Measurements from ENCODE around the gene NUDT21. TPM values are rescaled to one million over a fixed set of nuclear protein-coding genes. Genes with fewer than 3 reads are reported as not detected.

NUDT21 gene
- total RNA-seq, 1 experiment from 2014 or later: 218 TPM

Other genes with a start within 250 kb of the NUDT21 start
- 66.3 TPM for gene AMFR, start 25.8 kb downstream of the NUDT21 start, total RNA-seq (2021; ENCODE audit: unreplicated experiment)
- 51.6 TPM for gene OGFOD1, start 222 bp upstream of the NUDT21 start, total RNA-seq (2021; ENCODE audit: unreplicated experiment)
- gene BBS2, start 68.7 kb upstream of the NUDT21 start, total RNA-seq (2021; ENCODE audit: unreplicated experiment): 26.7 TPM
- gene MT4, start 113.7 kb upstream of the NUDT21 start, total RNA-seq (2021; ENCODE audit: unreplicated experiment): not detected
- not detected for gene MT3, start 138.2 kb upstream of the NUDT21 start, total RNA-seq (2021; ENCODE audit: unreplicated experiment)
- 710 TPM for gene MT2A, start 157.3 kb upstream of the NUDT21 start, total RNA-seq (2021; ENCODE audit: unreplicated experiment)
- 383 TPM for gene MT1E, start 174.4 kb upstream of the NUDT21 start, total RNA-seq (2021; ENCODE audit: unreplicated experiment)
- 0.39 TPM for gene MT1M, start 181.3 kb upstream of the NUDT21 start, total RNA-seq (2021; ENCODE audit: unreplicated experiment)
- not detected for gene MT1A, start 187.3 kb upstream of the NUDT21 start, total RNA-seq (2021; ENCODE audit: unreplicated experiment)
- gene MT1B, start 200.6 kb upstream of the NUDT21 start, total RNA-seq (2021; ENCODE audit: unreplicated experiment): not detected
- 7.3 TPM for gene MT1F, start 206.6 kb upstream of the NUDT21 start, total RNA-seq (2021; ENCODE audit: unreplicated experiment)
- gene MT1G, start 216.7 kb upstream of the NUDT21 start, total RNA-seq (2021; ENCODE audit: unreplicated experiment): 1.2 TPM
- not detected for gene MT1H, start 218.5 kb upstream of the NUDT21 start, total RNA-seq (2021; ENCODE audit: unreplicated experiment)
- 50.2 TPM for gene MT1X, start 231.1 kb upstream of the NUDT21 start, total RNA-seq (2021; ENCODE audit: unreplicated experiment)

Measured in HCT116 (cell line).